Measurements from ENCODE around the gene SASH3. TPM values are rescaled to one million over a fixed set of nuclear protein-coding genes. Genes with fewer than 3 reads are reported as not detected.
A peak's percentile ranks its signal among the peaks of the same experiment; 100 is the strongest.

The SASH3 gene
- polyA plus RNA-seq, 4 donors: 3.8 to 11.1 (median 7.8) TPM

GRCh38 chrX:129802863-129803262 is 23.1 kb downstream of the SASH3 start:
- no peak overlapping the region for H3K27ac ChIP-seq (ENCODE audit: low read depth in 1 of 3, low read length in 2 of 3)
- H3K36me3 ChIP-seq (ENCODE audit: control insufficient read depth in 3 of 3, insufficient read depth in 2 of 3, low read depth in 1 of 3, low read length in 3 of 3): peaks cover 0 to 32% (median 0%) of the 10 kb centered on the region in 3 donors
- H3K4me3 ChIP-seq (ENCODE audit: low read depth in 1 of 3, low read length in 3 of 3): no peak overlapping the region
- no peak for DNase-seq
- no peaks in the 10 kb centered on the region for H3K27me3 ChIP-seq (ENCODE audit: control insufficient read depth in 3 of 3, insufficient read depth in 3 of 3, low read length in 3 of 3)
- H3K4me1 ChIP-seq (ENCODE audit: control insufficient read depth in 3 of 3, insufficient read depth in 2 of 3, low read depth in 1 of 3, low read length in 2 of 3): peaks cover 0 to 3% (median 0%) of the 10 kb centered on the region in 3 donors
- FAIRE-seq: no peak
- no peaks in the 10 kb centered on the region for H3K9me3 ChIP-seq (ENCODE audit: control insufficient read depth in 2 of 2, insufficient read depth in 1 of 2, low read depth in 1 of 2, low read length in 1 of 2)
- WGBS, 3 donors: 19 to 39% (median 39%) methylated on average over 1 of the region's 1 CpG

GRCh38 chrX:129804806-129805205 is 25.1 kb downstream of the SASH3 start:
- FAIRE-seq (no peak), DNase-seq (no peak)
- Histone ChIP-seq H3K4me3 (ENCODE audit: low read depth in 1 of 3, low read length in 3 of 3) (no peak overlapping the region), H3K9me3 (ENCODE audit: control insufficient read depth in 2 of 2, insufficient read depth in 1 of 2, low read depth in 1 of 2, low read length in 1 of 2) (no peaks in the 10 kb centered on the region), H3K36me3 (ENCODE audit: control insufficient read depth in 3 of 3, insufficient read depth in 2 of 3, low read depth in 1 of 3, low read length in 3 of 3) (peaks cover 0 to 22% (median 0%) of the 10 kb centered on the region in 3 donors), H3K4me1 (ENCODE audit: control insufficient read depth in 3 of 3, insufficient read depth in 2 of 3, low read depth in 1 of 3, low read length in 2 of 3) (peaks cover 0 to 3% (median 0%) of the 10 kb centered on the region in 3 donors), H3K27ac (ENCODE audit: low read depth in 1 of 3, low read length in 2 of 3) (no peak overlapping the region), H3K27me3 (ENCODE audit: control insufficient read depth in 3 of 3, insufficient read depth in 3 of 3, low read length in 3 of 3) (no peaks in the 10 kb centered on the region)
- 82 to 86% (median 85%) methylated on average over 4 of the region's 4 CpGs for WGBS, 3 donors

- WGBS, 3 donors: 59 to 63% (median 61%) methylated on average over 2 of the region's 2 CpGs
- Histone ChIP-seq H3K4me3 (ENCODE audit: low read depth in 1 of 3, low read length in 3 of 3) (no peak overlapping the region), H3K27ac (ENCODE audit: low read depth in 1 of 3, low read length in 2 of 3) (no peak overlapping the region), H3K36me3 (ENCODE audit: control insufficient read depth in 3 of 3, insufficient read depth in 2 of 3, low read depth in 1 of 3, low read length in 3 of 3) (peaks cover 0 to 26% (median 0%) of the 10 kb centered on the region in 3 donors), H3K4me1 (ENCODE audit: control insufficient read depth in 3 of 3, insufficient read depth in 2 of 3, low read depth in 1 of 3, low read length in 2 of 3) (peaks cover 0 to 3% (median 0%) of the 10 kb centered on the region in 3 donors), H3K27me3 (ENCODE audit: control insufficient read depth in 3 of 3, insufficient read depth in 3 of 3, low read length in 3 of 3) (no peaks in the 10 kb centered on the region), H3K9me3 (ENCODE audit: control insufficient read depth in 2 of 2, insufficient read depth in 1 of 2, low read depth in 1 of 2, low read length in 1 of 2) (no peaks in the 10 kb centered on the region)
- no peak for DNase-seq
- peak; percentile 19 for FAIRE-seq
Observed at GRCh38 chrX:129808158-129808828, 28.5 kb downstream of the SASH3 start.

DNA sequence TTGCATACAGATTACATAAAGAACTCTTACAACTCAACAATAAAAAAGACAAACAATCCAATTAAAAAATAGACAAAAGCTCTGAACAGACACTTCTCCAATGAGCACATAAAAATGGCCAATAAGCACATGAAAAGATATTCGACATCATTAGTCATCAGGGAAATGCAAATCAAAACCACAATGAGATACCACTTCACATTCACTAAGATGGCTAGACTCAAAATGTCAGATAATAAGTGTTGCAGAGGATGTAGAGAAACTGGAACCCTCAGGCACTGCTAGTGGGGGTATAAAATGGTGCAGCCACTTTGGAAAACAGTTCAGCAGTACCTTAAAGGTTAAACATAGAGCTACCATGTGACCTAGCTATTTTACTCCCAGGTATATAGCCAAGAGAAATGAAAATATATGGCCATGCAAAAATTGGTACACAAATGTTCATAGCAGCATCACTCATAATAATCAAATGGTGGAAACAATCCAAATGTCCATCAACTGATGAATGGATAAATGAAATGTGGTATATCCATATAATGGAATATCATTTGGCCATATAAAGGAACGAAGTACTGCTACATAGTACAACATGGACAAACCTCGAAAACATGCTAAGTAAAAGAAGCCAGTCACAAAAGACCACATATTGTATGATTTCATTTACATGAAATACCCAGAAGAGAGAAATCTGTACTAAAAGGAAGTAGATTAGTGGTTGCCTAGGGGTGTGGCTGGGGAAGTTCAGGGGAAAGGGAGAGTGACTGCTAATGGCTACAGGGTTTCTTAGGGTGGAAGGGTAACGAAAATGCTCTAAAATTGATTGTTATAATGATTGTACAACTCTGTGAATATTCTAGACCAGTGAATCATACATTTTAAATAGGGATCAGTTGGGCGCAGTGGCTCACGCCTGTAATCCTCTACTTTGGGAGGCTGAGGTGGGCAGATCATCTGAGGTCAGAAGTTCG is 29.4 kb downstream of the SASH3 start:
- H3K27ac ChIP-seq (ENCODE audit: low read depth in 1 of 3, low read length in 2 of 3): no peak overlapping the region
- peaks cover 0 to 25% (median 0%) of the 10 kb centered on the region in 3 donors for H3K36me3 ChIP-seq (ENCODE audit: control insufficient read depth in 3 of 3, insufficient read depth in 2 of 3, low read depth in 1 of 3, low read length in 3 of 3)
- whole genome bisulfite sequencing, 3 donors: 79 to 89% (median 87%) methylated on average over 7 of the region's 7 CpGs
- no peak overlapping the region for H3K4me3 ChIP-seq (ENCODE audit: low read depth in 1 of 3, low read length in 3 of 3)
- FAIRE-seq (no peak), DNase-seq (no peak)
- no peaks in the 10 kb centered on the region for H3K9me3 ChIP-seq (ENCODE audit: control insufficient read depth in 2 of 2, insufficient read depth in 1 of 2, low read depth in 1 of 2, low read length in 1 of 2)
- peaks cover 0 to 3% (median 0%) of the 10 kb centered on the region in 3 donors for H3K4me1 ChIP-seq (ENCODE audit: control insufficient read depth in 3 of 3, insufficient read depth in 2 of 3, low read depth in 1 of 3, low read length in 2 of 3)
- no peaks in the 10 kb centered on the region for H3K27me3 ChIP-seq (ENCODE audit: control insufficient read depth in 3 of 3, insufficient read depth in 3 of 3, low read length in 3 of 3)

- 73 to 89% (median 85%) methylated on average over 6 of the region's 6 CpGs for WGBS, 3 donors
- no peaks in the 10 kb centered on the region for H3K9me3 ChIP-seq (ENCODE audit: control insufficient read depth in 2 of 2, insufficient read depth in 1 of 2, low read depth in 1 of 2, low read length in 1 of 2)
- no peaks in the 10 kb centered on the region for H3K27me3 ChIP-seq (ENCODE audit: control insufficient read depth in 3 of 3, insufficient read depth in 3 of 3, low read length in 3 of 3)
- DNase-seq (no peak), FAIRE-seq (no peak)
- H3K36me3 ChIP-seq (ENCODE audit: control insufficient read depth in 3 of 3, insufficient read depth in 2 of 3, low read depth in 1 of 3, low read length in 3 of 3): peaks cover 0 to 21% (median 0%) of the 10 kb centered on the region in 3 donors
- no peak overlapping the region for H3K4me3 ChIP-seq (ENCODE audit: low read depth in 1 of 3, low read length in 3 of 3)
- H3K4me1 ChIP-seq (ENCODE audit: control insufficient read depth in 3 of 3, insufficient read depth in 2 of 3, low read depth in 1 of 3, low read length in 2 of 3): no peaks in the 10 kb centered on the region
- H3K27ac ChIP-seq (ENCODE audit: low read depth in 1 of 3, low read length in 2 of 3): no peak overlapping the region
Observed at GRCh38 chrX:129813662-129814368, 34.1 kb downstream of the SASH3 start.

DNA sequence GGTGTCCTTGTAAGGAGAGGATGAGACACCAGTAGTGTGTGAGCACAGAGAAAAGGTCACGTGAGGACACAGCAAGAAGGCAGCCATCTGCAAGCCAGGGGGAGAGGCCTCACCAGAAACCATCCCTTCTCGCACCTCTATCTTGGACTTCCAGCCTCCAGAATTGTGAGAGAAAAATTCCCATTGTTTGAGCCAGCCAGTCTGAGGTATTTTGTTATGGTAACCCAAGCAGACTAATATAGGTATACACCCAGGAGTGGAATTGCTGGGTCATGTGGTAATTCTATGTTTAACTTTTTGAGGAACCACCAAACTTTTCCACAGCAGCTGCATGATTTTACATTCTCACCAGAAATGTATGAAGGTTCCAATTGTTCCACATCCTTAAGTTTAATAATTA is 38.4 kb downstream of the SASH3 start:
- no peak overlapping the region for H3K27ac ChIP-seq (ENCODE audit: low read depth in 1 of 3, low read length in 2 of 3)
- no peaks in the 10 kb centered on the region for H3K27me3 ChIP-seq (ENCODE audit: control insufficient read depth in 3 of 3, insufficient read depth in 3 of 3, low read length in 3 of 3)
- H3K9me3 ChIP-seq (ENCODE audit: control insufficient read depth in 2 of 2, insufficient read depth in 1 of 2, low read depth in 1 of 2, low read length in 1 of 2): no peaks in the 10 kb centered on the region
- H3K4me1 ChIP-seq (ENCODE audit: control insufficient read depth in 3 of 3, insufficient read depth in 2 of 3, low read depth in 1 of 3, low read length in 2 of 3): no peaks in the 10 kb centered on the region
- FAIRE-seq (no peak), DNase-seq (no peak)
- H3K4me3 ChIP-seq (ENCODE audit: low read depth in 1 of 3, low read length in 3 of 3): no peak overlapping the region
- peaks cover 0 to 11% (median 0%) of the 10 kb centered on the region in 3 donors for H3K36me3 ChIP-seq (ENCODE audit: control insufficient read depth in 3 of 3, insufficient read depth in 2 of 3, low read depth in 1 of 3, low read length in 3 of 3)
- 92 to 95% (median 95%) methylated on average over 2 of the region's 2 CpGs for WGBS, 3 donors

- H3K4me3 ChIP-seq (ENCODE audit: low read depth in 1 of 3, low read length in 3 of 3): no peak overlapping the region
- no peak for FAIRE-seq
- H3K27ac ChIP-seq (ENCODE audit: low read depth in 1 of 3, low read length in 2 of 3): no peak overlapping the region
- peaks cover 0 to 12% (median 0%) of the 10 kb centered on the region in 3 donors for H3K36me3 ChIP-seq (ENCODE audit: control insufficient read depth in 3 of 3, insufficient read depth in 2 of 3, low read depth in 1 of 3, low read length in 3 of 3)
- H3K9me3 ChIP-seq (ENCODE audit: control insufficient read depth in 2 of 2, insufficient read depth in 1 of 2, low read depth in 1 of 2, low read length in 1 of 2): no peaks in the 10 kb centered on the region
- H3K4me1 ChIP-seq (ENCODE audit: control insufficient read depth in 3 of 3, insufficient read depth in 2 of 3, low read depth in 1 of 3, low read length in 2 of 3): peaks cover 0 to 6% (median 0%) of the 10 kb centered on the region in 3 donors
- peak; percentile 45 to 51 for DNase-seq
- no peaks in the 10 kb centered on the region for H3K27me3 ChIP-seq (ENCODE audit: control insufficient read depth in 3 of 3, insufficient read depth in 3 of 3, low read length in 3 of 3)
- WGBS, 3 donors: 48 to 68% (median 61%) methylated on average over 2 of the region's 2 CpGs
Observed at GRCh38 chrX:129823115-129823514, 43.4 kb downstream of the SASH3 start.

DNA sequence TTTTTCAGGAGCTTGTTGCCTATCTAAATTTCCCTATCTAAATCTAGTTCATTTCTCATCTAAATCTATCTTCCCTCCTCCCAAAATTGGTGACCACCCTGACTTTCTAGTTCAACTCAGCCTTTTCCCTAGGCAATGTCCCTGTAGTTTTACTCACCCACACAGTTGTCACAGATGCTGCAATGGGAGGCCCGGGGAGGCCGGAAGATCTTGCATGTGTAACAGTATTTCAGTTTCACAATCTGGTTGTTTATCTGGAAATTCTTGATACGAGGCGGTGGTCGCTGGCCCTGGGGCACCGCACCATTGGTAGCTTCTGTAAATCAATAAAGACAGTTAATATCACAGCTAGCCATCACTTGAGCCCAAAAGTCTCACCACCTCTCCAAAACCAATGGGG is 43.8 kb downstream of the SASH3 start:
- no peak for FAIRE-seq
- Histone ChIP-seq H3K9me3 (ENCODE audit: control insufficient read depth in 2 of 2, insufficient read depth in 1 of 2, low read depth in 1 of 2, low read length in 1 of 2) (no peaks in the 10 kb centered on the region), H3K36me3 (ENCODE audit: control insufficient read depth in 3 of 3, insufficient read depth in 2 of 3, low read depth in 1 of 3, low read length in 3 of 3) (peaks cover 0 to 15% (median 0%) of the 10 kb centered on the region in 3 donors), H3K27me3 (ENCODE audit: control insufficient read depth in 3 of 3, insufficient read depth in 3 of 3, low read length in 3 of 3) (no peaks in the 10 kb centered on the region), H3K4me1 (ENCODE audit: control insufficient read depth in 3 of 3, insufficient read depth in 2 of 3, low read depth in 1 of 3, low read length in 2 of 3) (peaks cover 0 to 6% (median 0%) of the 10 kb centered on the region in 3 donors), H3K27ac (ENCODE audit: low read depth in 1 of 3, low read length in 2 of 3) (no peak overlapping the region), H3K4me3 (ENCODE audit: low read depth in 1 of 3, low read length in 3 of 3) (no peak overlapping the region)
- 59 to 74% (median 62%) methylated on average over 6 of the region's 6 CpGs for WGBS, 3 donors
- no peak for DNase-seq
